Thyroid gland (tissue), 4 donors: ENCODE measurements around the gene EPC1. TPM values are rescaled to one million over a fixed set of nuclear protein-coding genes. Genes with fewer than 3 reads are reported as not detected.
A peak's percentile ranks its signal among the peaks of the same experiment; 100 is the strongest.
"Not testable (repeated sequence)": the region's sequence is repeated elsewhere in the genome, so short reads cannot be mapped to it uniquely, and the experiment has no call there.

Source experiments
- DNase-seq, 2 donors: peaks; one replicate each; pipeline ENCODE4 v3.0.0-alpha.2; 2019
- H3K27ac ChIP-seq, 3 donors: fragments of 200-600 bp; sonication (generic); 1 replicate in 2 of 3; 2 replicates in 1 of 3; pipeline ENCODE4 v1.5.1; 2016 to 2019; ENCODE audit warnings: mild to moderate bottlenecking in 1 of 3, moderate library complexity in 1 of 3
- H3K27me3 ChIP-seq: fragments of 200-600 bp; sonication (generic); one replicate; pipeline ENCODE4 v1.5.1; 2019
- H3K36me3 ChIP-seq, 2 donors: fragments of 200-600 bp; sonication (generic); one replicate each; pipeline ENCODE4 v1.5.1; 2016 to 2019
- H3K4me1 ChIP-seq, 2 donors: fragments of 200-600 bp; sonication (generic); one replicate each; pipeline ENCODE4 v1.5.1; 2017 to 2019
- H3K4me3 ChIP-seq, 3 donors: fragments of 200-600 bp; sonication (generic); replicated peaks in 1 of 3; 1 replicate in 2 of 3; 2 replicates in 1 of 3; pipeline ENCODE4 v1.5.1; 2016; ENCODE audit warnings: mild to moderate bottlenecking in 1 of 3
- H3K9me3 ChIP-seq: fragments of 200-600 bp; sonication (generic); one replicate; pipeline ENCODE4 v1.5.1; 2017
- POLR2A ChIP-seq, 2 donors: fragments of 450-650 bp; IDR thresholded peaks; one replicate each; pipeline ENCODE4 v1.6.1; 2017; ENCODE audit warnings: antibody characterized with exemption in 2 of 2, mild to moderate bottlenecking in 2 of 2, moderate library complexity in 1 of 2
- WGBS, 2 donors: methylation state at CpG; one replicate each; pipeline ENCODE4 v1.1.5; 2017; 5-methylcytosine and 5-hydroxymethylcytosine counted together
- intact Hi-C: fragments of 100-400 bp; cut with DNase I; formaldehyde crosslinking; loops from one replicate; pipeline ENCODE4 v1.15.1; 2023
- total RNA-seq, 4 donors: library from RNA; depleted of rRNA; stranded (reverse); fragments of >200 nt; gene quantifications; one replicate each; pipeline ENCODE4 v1.2.3, GENCODE V29; 2016
- TF ChIP-seq, protein P1 (sequence below), 6 experiments: fragments of 200-600 bp in 3 of 6; fragments of 450-650 bp in 3 of 6; sonication (generic) in 3 of 6; IDR thresholded peaks; one replicate each; pipeline ENCODE4 v1.5.1; 2016 to 2019; ENCODE audit warnings: antibody characterized with exemption in 6 of 6, mild to moderate bottlenecking in 2 of 6, inconsistent platforms in 1 of 6, moderate library complexity in 1 of 6

Gene EPC1, protein sequence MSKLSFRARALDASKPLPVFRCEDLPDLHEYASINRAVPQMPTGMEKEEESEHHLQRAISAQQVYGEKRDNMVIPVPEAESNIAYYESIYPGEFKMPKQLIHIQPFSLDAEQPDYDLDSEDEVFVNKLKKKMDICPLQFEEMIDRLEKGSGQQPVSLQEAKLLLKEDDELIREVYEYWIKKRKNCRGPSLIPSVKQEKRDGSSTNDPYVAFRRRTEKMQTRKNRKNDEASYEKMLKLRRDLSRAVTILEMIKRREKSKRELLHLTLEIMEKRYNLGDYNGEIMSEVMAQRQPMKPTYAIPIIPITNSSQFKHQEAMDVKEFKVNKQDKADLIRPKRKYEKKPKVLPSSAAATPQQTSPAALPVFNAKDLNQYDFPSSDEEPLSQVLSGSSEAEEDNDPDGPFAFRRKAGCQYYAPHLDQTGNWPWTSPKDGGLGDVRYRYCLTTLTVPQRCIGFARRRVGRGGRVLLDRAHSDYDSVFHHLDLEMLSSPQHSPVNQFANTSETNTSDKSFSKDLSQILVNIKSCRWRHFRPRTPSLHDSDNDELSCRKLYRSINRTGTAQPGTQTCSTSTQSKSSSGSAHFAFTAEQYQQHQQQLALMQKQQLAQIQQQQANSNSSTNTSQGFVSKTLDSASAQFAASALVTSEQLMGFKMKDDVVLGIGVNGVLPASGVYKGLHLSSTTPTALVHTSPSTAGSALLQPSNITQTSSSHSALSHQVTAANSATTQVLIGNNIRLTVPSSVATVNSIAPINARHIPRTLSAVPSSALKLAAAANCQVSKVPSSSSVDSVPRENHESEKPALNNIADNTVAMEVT
- 10 to 100 TPM; 60.0 to 83.4 (median 69.0) TPM for total RNA-seq

DNA sequence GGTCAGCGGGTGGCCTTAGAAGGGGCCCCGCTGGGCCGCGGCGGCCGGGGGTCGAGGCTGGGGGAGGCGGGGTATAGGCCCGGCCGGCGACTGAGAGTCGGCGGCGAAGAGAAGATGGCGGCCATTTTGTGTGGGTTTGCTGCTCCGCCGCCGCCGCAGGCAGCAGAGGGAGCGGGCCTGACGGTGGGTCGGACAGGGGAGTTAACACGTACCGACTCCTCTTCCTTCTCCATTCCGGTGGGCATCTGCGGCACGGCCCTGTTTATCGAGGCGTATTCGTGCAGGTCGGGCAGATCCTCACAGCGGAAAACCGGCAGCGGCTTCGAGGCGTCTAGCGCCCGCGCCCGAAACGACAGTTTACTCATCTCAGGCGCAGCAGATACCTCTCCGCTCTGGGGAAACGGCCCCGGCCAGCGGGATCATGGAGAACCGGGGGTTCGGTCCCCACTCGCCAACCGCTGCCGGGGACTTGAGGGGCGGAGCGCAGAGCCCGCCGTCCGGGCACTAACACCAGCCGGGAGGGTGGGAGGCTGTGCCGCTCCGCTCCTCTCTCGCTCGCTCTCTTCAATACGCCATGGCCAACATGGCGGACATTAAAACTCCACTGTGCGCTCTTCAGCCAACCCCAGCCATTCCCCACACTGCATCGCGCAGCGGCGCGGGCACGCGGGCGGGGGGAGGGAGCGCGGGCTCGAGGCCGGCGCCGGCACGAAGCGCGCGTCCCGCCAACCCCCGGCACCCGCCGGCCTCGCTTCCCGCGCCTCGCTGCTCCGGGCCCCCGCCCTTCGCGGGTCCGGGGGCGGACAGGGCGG lies at the start of gene EPC1:
Gene EPC1, minus strand, starts transcription at position 608 of the 812 bp plus-strand sequence. Its CDS starts 243 bp downstream, at position 365.
- peak within 1 kb of the TSS; percentile 60 to 98 (median 89) for H3K4me3 ChIP-seq
- peak within 1 kb of the TSS; percentile 100 for H3K27ac ChIP-seq
- no peaks in the 10 kb centered on the region for H3K36me3 ChIP-seq
- H3K27me3 ChIP-seq = no peaks in the 10 kb centered on the region
- intact Hi-C loops = no loop called here
- no peaks in the 10 kb centered on the region for H3K9me3 ChIP-seq
- WGBS, 2 donors = 1% methylated on average over 24 to 26 of the region's 97 CpGs
- TF ChIP-seq, protein P1, sequence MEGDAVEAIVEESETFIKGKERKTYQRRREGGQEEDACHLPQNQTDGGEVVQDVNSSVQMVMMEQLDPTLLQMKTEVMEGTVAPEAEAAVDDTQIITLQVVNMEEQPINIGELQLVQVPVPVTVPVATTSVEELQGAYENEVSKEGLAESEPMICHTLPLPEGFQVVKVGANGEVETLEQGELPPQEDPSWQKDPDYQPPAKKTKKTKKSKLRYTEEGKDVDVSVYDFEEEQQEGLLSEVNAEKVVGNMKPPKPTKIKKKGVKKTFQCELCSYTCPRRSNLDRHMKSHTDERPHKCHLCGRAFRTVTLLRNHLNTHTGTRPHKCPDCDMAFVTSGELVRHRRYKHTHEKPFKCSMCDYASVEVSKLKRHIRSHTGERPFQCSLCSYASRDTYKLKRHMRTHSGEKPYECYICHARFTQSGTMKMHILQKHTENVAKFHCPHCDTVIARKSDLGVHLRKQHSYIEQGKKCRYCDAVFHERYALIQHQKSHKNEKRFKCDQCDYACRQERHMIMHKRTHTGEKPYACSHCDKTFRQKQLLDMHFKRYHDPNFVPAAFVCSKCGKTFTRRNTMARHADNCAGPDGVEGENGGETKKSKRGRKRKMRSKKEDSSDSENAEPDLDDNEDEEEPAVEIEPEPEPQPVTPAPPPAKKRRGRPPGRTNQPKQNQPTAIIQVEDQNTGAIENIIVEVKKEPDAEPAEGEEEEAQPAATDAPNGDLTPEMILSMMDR (IDR thresholded peaks at IDR 0.05) = no peak
- TF ChIP-seq POLR2A (IDR thresholded peaks at IDR 0.05) = peak; percentile 51 to 95
- peaks cover 28 to 36% of the 10 kb centered on the region in 2 donors for H3K4me1 ChIP-seq
- peak; percentile 86 to 88 for DNase-seq

DNA sequence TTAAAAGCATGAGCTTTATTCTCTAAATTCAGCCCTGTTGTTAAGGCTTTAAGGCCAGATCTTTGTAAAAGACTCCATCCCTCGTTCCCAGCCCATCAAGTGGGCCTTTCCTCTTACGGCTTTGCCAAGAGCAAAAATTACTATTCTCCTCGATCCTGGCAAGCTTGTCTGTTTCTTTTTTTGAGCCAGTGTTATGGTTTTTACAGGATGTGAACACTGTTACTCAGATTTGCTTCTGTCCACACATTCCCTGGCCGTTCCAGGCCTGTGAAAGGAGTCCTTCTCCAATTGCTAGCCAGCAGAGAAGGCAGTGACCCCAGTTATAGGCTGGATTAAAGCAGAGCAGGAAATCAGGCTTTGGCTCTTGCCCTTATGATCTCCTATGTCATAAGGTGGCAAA lies 47.0 kb upstream of the EPC1 start:
- H3K4me3 ChIP-seq = no peak overlapping the region
- H3K27ac ChIP-seq = peak overlapping the region in 1 of 3 donors; percentile 13
- H3K36me3 ChIP-seq = no peaks in the 10 kb centered on the region
- no peak for TF ChIP-seq POLR2A (IDR thresholded peaks at IDR 0.05)
- TF ChIP-seq, protein P1 (IDR thresholded peaks at IDR 0.05) = no peak
- intact Hi-C loops = no loop called here
- H3K9me3 ChIP-seq = no peaks in the 10 kb centered on the region
- WGBS, 2 donors = 36 to 52% methylated on average over 4 of the region's 4 CpGs
- H3K27me3 ChIP-seq = no peaks in the 10 kb centered on the region
- DNase-seq = no peak
- H3K4me1 ChIP-seq = no peaks in the 10 kb centered on the region

DNA sequence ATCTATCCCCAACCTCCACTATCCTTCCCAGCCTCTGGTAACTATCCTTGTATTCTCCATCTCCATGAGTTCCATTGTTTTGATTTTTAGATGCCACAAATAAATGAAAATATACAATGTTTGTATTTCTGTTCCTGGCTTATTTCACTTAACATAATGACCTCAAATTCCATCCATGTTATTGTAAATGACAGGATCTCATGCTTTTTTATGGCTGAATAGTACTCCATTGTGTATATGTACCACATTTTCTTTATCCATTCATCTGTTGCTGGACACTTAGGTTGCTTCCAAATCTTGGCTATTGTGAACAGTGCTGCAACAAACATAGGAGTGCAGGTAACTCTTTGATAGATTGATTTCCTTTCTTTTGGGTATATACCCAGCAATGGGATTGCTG lies 45.3 kb upstream of the EPC1 start:
- DNase-seq, H3K27me3 ChIP-seq, H3K27ac ChIP-seq, H3K36me3 ChIP-seq, H3K4me3 ChIP-seq, H3K4me1 ChIP-seq, intact Hi-C loops, H3K9me3 ChIP-seq: not testable (repeated sequence)

DNA sequence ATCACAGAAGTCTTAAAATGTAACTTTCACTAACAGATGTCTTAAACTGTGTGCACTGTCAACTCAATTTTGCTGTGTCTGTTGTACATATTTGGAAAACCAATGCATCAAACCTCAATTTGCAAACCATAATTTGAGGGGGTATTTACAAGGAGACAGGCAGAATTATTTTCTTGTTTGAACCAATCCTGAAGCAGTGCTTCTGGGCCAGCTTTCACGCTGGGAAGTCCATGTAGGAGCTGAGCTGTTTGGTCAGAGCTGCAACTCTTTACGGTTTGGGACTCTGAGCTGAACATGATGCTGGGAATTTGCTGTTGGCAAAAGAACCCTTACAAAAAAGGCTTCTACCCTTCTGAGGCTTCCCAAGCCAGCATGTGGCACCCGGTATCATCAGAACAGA lies 43.2 kb upstream of the EPC1 start:
- peaks cover 0 to 7% of the 10 kb centered on the region in 2 donors for H3K4me1 ChIP-seq

More for the DNA sequence above, 43.2 kb upstream of the EPC1 start:
- WGBS, 2 donors = 91 to 93% methylated on average over 3 of the region's 3 CpGs
- Histone ChIP-seq H3K9me3 (no peaks in the 10 kb centered on the region), H3K27me3 (no peaks in the 10 kb centered on the region), H3K36me3 (no peaks in the 10 kb centered on the region), H3K4me3 (no peak overlapping the region), H3K27ac (no peak overlapping the region)
- DNase-seq = no peak
- intact Hi-C loops = no loop called here
- TF ChIP-seq, protein P1 (IDR thresholded peaks at IDR 0.05) = no peak
- TF ChIP-seq POLR2A (IDR thresholded peaks at IDR 0.05) = no peak
